SJCRH30 (cell line): ENCODE measurements around the gene ATP8B2. TPM values are rescaled to one million over a fixed set of nuclear protein-coding genes. Genes with fewer than 3 reads are reported as not detected.
"Not testable (repeated sequence)": the region's sequence is repeated elsewhere in the genome, so short reads cannot be mapped to it uniquely, and the experiment has no call there.

Source experiments
- DNase-seq, 2 experiments: peaks; one replicate each; pipeline ENCODE4 v3.0.0-alpha.2; 2015 to 2020
- H3K27ac ChIP-seq: fragments of 250-450 bp; sonication (Bioruptor Pico); 2 replicates; pipeline ENCODE4 v1.5.1; 2020; ENCODE audit warnings: mild to moderate bottlenecking, moderate library complexity
- H3K27me3 ChIP-seq: fragments of 250-450 bp; sonication (Bioruptor Pico); 2 replicates; pipeline ENCODE4 v1.5.1; 2020; ENCODE audit warnings: mild to moderate bottlenecking, moderate library complexity
- H3K36me3 ChIP-seq: fragments of 250-450 bp; sonication (Bioruptor Pico); 2 replicates; pipeline ENCODE4 v1.5.1; 2020; ENCODE audit warnings: mild to moderate bottlenecking, moderate library complexity
- H3K4me1 ChIP-seq: fragments of 250-450 bp; sonication (Bioruptor Pico); 2 replicates; pipeline ENCODE4 v1.5.1; 2020; ENCODE audit warnings: mild to moderate bottlenecking, moderate library complexity
- H3K4me3 ChIP-seq: fragments of 250-450 bp; sonication (Bioruptor Pico); 2 replicates; pipeline ENCODE4 v1.5.1; 2020; ENCODE audit warnings: mild to moderate bottlenecking, moderate library complexity
- H3K9me3 ChIP-seq: fragments of 250-450 bp; sonication (Bioruptor Pico); replicated peaks from 2 replicates; pipeline ENCODE4 v1.5.1; 2020; ENCODE audit warnings: mild to moderate bottlenecking, moderate library complexity
- total RNA-seq: library from RNA; depleted of rRNA; stranded (reverse); fragments of >200 nt; shearing (Covaris generic); gene quantifications from 2 replicates; pipeline ENCODE4 v1.2.3, GENCODE V29; 2014; rRNA removed

ATP8B2 gene
- 21.2 and 25.7 TPM in 2 replicates for total RNA-seq

GRCh38 chr1:154324669-154325582, at the start of gene ATP8B2:
Gene ATP8B2 (plus strand): TSS chr1:154325525. CDS start chr1:154328142, 2,617 bp downstream.
- peak within 1 kb of the TSS; percentile 15; the same call in 1 of the 2 replicates for H3K27ac ChIP-seq
- H3K27me3 ChIP-seq: no peaks in the 10 kb centered on the region
- no peaks in the 10 kb centered on the region for H3K36me3 ChIP-seq
- no peaks in the 10 kb centered on the region for H3K9me3 ChIP-seq
- H3K4me1 ChIP-seq: peaks cover 6% of the 10 kb centered on the region; the same call in 1 of the 2 replicates
- peak; percentile 82 to 86 for DNase-seq
- H3K4me3 ChIP-seq: peak within 1 kb of the TSS; percentile 78

GRCh38 chr1:154276797-154277196, 48.5 kb upstream of the ATP8B2 start:
- Histone ChIP-seq H3K4me3 (no peak overlapping the region), H3K36me3 (no peaks in the 10 kb centered on the region), H3K27me3 (no peaks in the 10 kb centered on the region), H3K9me3 (no peaks in the 10 kb centered on the region), H3K4me1 (no peaks in the 10 kb centered on the region), H3K27ac (no peak overlapping the region)
- peak in 1 of 2 experiments; percentile 21 for DNase-seq

- H3K36me3 ChIP-seq, H3K4me1 ChIP-seq, H3K27ac ChIP-seq, H3K4me3 ChIP-seq, H3K9me3 ChIP-seq, DNase-seq, H3K27me3 ChIP-seq: not testable (repeated sequence)
These were observed 37.7 kb upstream of the ATP8B2 start for GRCh38 chr1:154287591-154287990.

- Histone ChIP-seq H3K9me3 (no peaks in the 10 kb centered on the region), H3K36me3 (no peaks in the 10 kb centered on the region), H3K27me3 (no peaks in the 10 kb centered on the region), H3K4me1 (no peaks in the 10 kb centered on the region), H3K4me3 (no peak overlapping the region), H3K27ac (no peak overlapping the region)
- DNase-seq: no peak
These were observed 36.7 kb upstream of the ATP8B2 start for GRCh38 chr1:154288661-154289060.

- Histone ChIP-seq H3K36me3 (no peaks in the 10 kb centered on the region), H3K4me1 (no peaks in the 10 kb centered on the region), H3K27ac (no peak overlapping the region), H3K9me3 (peaks cover 5% of the 10 kb centered on the region), H3K4me3 (no peak overlapping the region), H3K27me3 (no peaks in the 10 kb centered on the region)
- DNase-seq: no peak
These were observed 34.4 kb upstream of the ATP8B2 start for GRCh38 chr1:154290921-154291320.

GRCh38 chr1:154295408-154296235, 29.7 kb upstream of the ATP8B2 start:
- Histone ChIP-seq H3K27me3 (no peaks in the 10 kb centered on the region), H3K4me1 (no peaks in the 10 kb centered on the region), H3K4me3 (no peak overlapping the region), H3K27ac (no peak overlapping the region), H3K36me3 (no peaks in the 10 kb centered on the region), H3K9me3 (peaks cover 5% of the 10 kb centered on the region)
- DNase-seq: no peak

GRCh38 chr1:154301582-154301981, 23.7 kb upstream of the ATP8B2 start:
- Histone ChIP-seq H3K9me3 (no peaks in the 10 kb centered on the region), H3K4me3 (no peak overlapping the region), H3K4me1 (no peaks in the 10 kb centered on the region), H3K27me3 (no peaks in the 10 kb centered on the region), H3K27ac (no peak overlapping the region), H3K36me3 (no peaks in the 10 kb centered on the region)
- no peak for DNase-seq

GRCh38 chr1:154304664-154305337, 20.5 kb upstream of the ATP8B2 start:
- DNase-seq: no peak
- no peaks in the 10 kb centered on the region for H3K9me3 ChIP-seq
- no peaks in the 10 kb centered on the region for H3K36me3 ChIP-seq
- H3K27ac ChIP-seq: no peak overlapping the region
- H3K27me3 ChIP-seq: no peaks in the 10 kb centered on the region
- H3K4me1 ChIP-seq: no peaks in the 10 kb centered on the region
- no peak overlapping the region for H3K4me3 ChIP-seq

- no peak for DNase-seq
- H3K27ac ChIP-seq: no peak overlapping the region
These were observed 19.2 kb upstream of the ATP8B2 start for GRCh38 chr1:154306151-154306550.

GRCh38 chr1:154307670-154308270, 17.6 kb upstream of the ATP8B2 start:
- H3K4me3 ChIP-seq, H3K4me1 ChIP-seq, DNase-seq, H3K36me3 ChIP-seq, H3K27ac ChIP-seq, H3K27me3 ChIP-seq, H3K9me3 ChIP-seq: not testable (repeated sequence)

More at GRCh38 chr1:154306151-154306550, 19.2 kb upstream of the ATP8B2 start:
- Histone ChIP-seq H3K4me3 (no peak overlapping the region), H3K4me1 (no peaks in the 10 kb centered on the region), H3K36me3 (no peaks in the 10 kb centered on the region), H3K9me3 (no peaks in the 10 kb centered on the region), H3K27me3 (no peaks in the 10 kb centered on the region)

- not testable (repeated sequence) for DNase-seq, H3K4me1 ChIP-seq, H3K4me3 ChIP-seq, H3K27ac ChIP-seq, H3K36me3 ChIP-seq, H3K27me3 ChIP-seq, H3K9me3 ChIP-seq
These were observed 16.2 kb upstream of the ATP8B2 start for GRCh38 chr1:154309136-154309535.

GRCh38 chr1:154312229-154313065, 12.9 kb upstream of the ATP8B2 start:
- not testable (repeated sequence) for H3K27me3 ChIP-seq, H3K9me3 ChIP-seq, H3K4me1 ChIP-seq, H3K36me3 ChIP-seq, DNase-seq, H3K27ac ChIP-seq, H3K4me3 ChIP-seq

- H3K4me3 ChIP-seq: no peak overlapping the region
- H3K27me3 ChIP-seq: no peaks in the 10 kb centered on the region
- no peak overlapping the region for H3K27ac ChIP-seq
- no peaks in the 10 kb centered on the region for H3K36me3 ChIP-seq
- no peak for DNase-seq
- H3K4me1 ChIP-seq: no peaks in the 10 kb centered on the region
- H3K9me3 ChIP-seq: no peaks in the 10 kb centered on the region; the same call in 1 of the 2 replicates
These were observed 12.3 kb upstream of the ATP8B2 start for GRCh38 chr1:154313066-154313356.

GRCh38 chr1:154314226-154314625, 11.1 kb upstream of the ATP8B2 start:
- H3K27me3 ChIP-seq, H3K4me1 ChIP-seq, H3K4me3 ChIP-seq: not testable (repeated sequence)

More at GRCh38 chr1:154314226-154314625, 11.1 kb upstream of the ATP8B2 start:
- H3K36me3 ChIP-seq, H3K27ac ChIP-seq, DNase-seq, H3K9me3 ChIP-seq: not testable (repeated sequence)
